ENCODE results near the gene GRIN2C.

Gene GRIN2C

GRCh38 chr17:74862108-74862901, 2.6 kb upstream of the GRIN2C start:
- Histone ChIP-seq H3K4me1 (ENCODE audit: control insufficient read depth, insufficient read depth, low read length, poor library complexity, severe bottlenecking) (no peaks in the 10 kb centered on the region), H3K36me3 (ENCODE audit: control insufficient read depth, insufficient read depth, low read length) (peaks cover 27% of the 10 kb centered on the region), H3K9me3 (ENCODE audit: control insufficient read depth, low read length) (no peaks in the 10 kb centered on the region), H3K27ac (ENCODE audit: low read depth, low read length, severe bottlenecking) (no peak overlapping the region), H3K4me3 (ENCODE audit: extremely low read depth, insufficient read depth, low read length, poor library complexity, severe bottlenecking) (no peak overlapping the region)
- 25 to 50% methylated on average over 7 to 19 of the region's 25 CpGs for WGBS, 2 experiments (ENCODE audit: insufficient coverage in 2 of 2)

- no peak overlapping the region for H3K27ac ChIP-seq (ENCODE audit: low read depth, low read length, severe bottlenecking)
- 7 to 10% methylated on average over 26 to 36 of the region's 36 CpGs for WGBS, 2 experiments (ENCODE audit: insufficient coverage in 2 of 2)
- H3K36me3 ChIP-seq (ENCODE audit: control insufficient read depth, insufficient read depth, low read length): peaks cover 26% of the 10 kb centered on the region
- H3K4me3 ChIP-seq (ENCODE audit: extremely low read depth, insufficient read depth, low read length, poor library complexity, severe bottlenecking): no peak overlapping the region
- H3K4me1 ChIP-seq (ENCODE audit: control insufficient read depth, insufficient read depth, low read length, poor library complexity, severe bottlenecking): no peaks in the 10 kb centered on the region
- no peaks in the 10 kb centered on the region for H3K9me3 ChIP-seq (ENCODE audit: control insufficient read depth, low read length)
Measured at GRCh38 chr17:74861662-74862107, 2.0 kb upstream of the GRIN2C start.

GRCh38 chr17:74860872-74861661, 1.4 kb upstream of the GRIN2C start:
- H3K36me3 ChIP-seq (ENCODE audit: control insufficient read depth, insufficient read depth, low read length): peaks cover 22% of the 10 kb centered on the region
- WGBS, 2 experiments (ENCODE audit: insufficient coverage in 2 of 2): 2% methylated on average over 50 to 80 of the region's 96 CpGs
- H3K4me1 ChIP-seq (ENCODE audit: control insufficient read depth, insufficient read depth, low read length, poor library complexity, severe bottlenecking): no peaks in the 10 kb centered on the region
- H3K27ac ChIP-seq (ENCODE audit: low read depth, low read length, severe bottlenecking): no peak overlapping the region
- peak overlapping the region; percentile 2 for H3K4me3 ChIP-seq (ENCODE audit: extremely low read depth, insufficient read depth, low read length, poor library complexity, severe bottlenecking)
- no peaks in the 10 kb centered on the region for H3K9me3 ChIP-seq (ENCODE audit: control insufficient read depth, low read length)

- WGBS, 2 experiments (ENCODE audit: insufficient coverage in 2 of 2): 8 to 9% methylated on average over 27 to 35 of the region's 44 CpGs
- Histone ChIP-seq H3K36me3 (ENCODE audit: control insufficient read depth, insufficient read depth, low read length) (peaks cover 15% of the 10 kb centered on the region), H3K4me3 (ENCODE audit: extremely low read depth, insufficient read depth, low read length, poor library complexity, severe bottlenecking) (no peak overlapping the region), H3K27ac (ENCODE audit: low read depth, low read length, severe bottlenecking) (no peak overlapping the region), H3K9me3 (ENCODE audit: control insufficient read depth, low read length) (no peaks in the 10 kb centered on the region), H3K4me1 (ENCODE audit: control insufficient read depth, insufficient read depth, low read length, poor library complexity, severe bottlenecking) (no peaks in the 10 kb centered on the region)
Measured at GRCh38 chr17:74860229-74860871, 665 bp upstream of the GRIN2C start.

GRCh38 chr17:74858672-74859458, 820 bp downstream of the GRIN2C start:
- WGBS, 2 experiments (ENCODE audit: insufficient coverage in 2 of 2): 58 to 59% methylated on average over 7 to 12 of the region's 12 CpGs
- Histone ChIP-seq H3K27ac (ENCODE audit: low read depth, low read length, severe bottlenecking) (no peak overlapping the region), H3K36me3 (ENCODE audit: control insufficient read depth, insufficient read depth, low read length) (peaks cover 7% of the 10 kb centered on the region), H3K9me3 (ENCODE audit: control insufficient read depth, low read length) (no peaks in the 10 kb centered on the region), H3K4me3 (ENCODE audit: extremely low read depth, insufficient read depth, low read length, poor library complexity, severe bottlenecking) (no peak overlapping the region), H3K4me1 (ENCODE audit: control insufficient read depth, insufficient read depth, low read length, poor library complexity, severe bottlenecking) (no peaks in the 10 kb centered on the region)

GRCh38 chr17:74857191-74857590, 2.5 kb downstream of the GRIN2C start:
- H3K4me3 ChIP-seq (ENCODE audit: extremely low read depth, insufficient read depth, low read length, poor library complexity, severe bottlenecking): no peak overlapping the region
- no peaks in the 10 kb centered on the region for H3K4me1 ChIP-seq (ENCODE audit: control insufficient read depth, insufficient read depth, low read length, poor library complexity, severe bottlenecking)
- H3K9me3 ChIP-seq (ENCODE audit: control insufficient read depth, low read length): no peaks in the 10 kb centered on the region
- H3K27ac ChIP-seq (ENCODE audit: low read depth, low read length, severe bottlenecking): no peak overlapping the region
- 80 to 81% methylated on average over 3 of the region's 4 CpGs for WGBS, 2 experiments (ENCODE audit: insufficient coverage in 2 of 2)
- H3K36me3 ChIP-seq (ENCODE audit: control insufficient read depth, insufficient read depth, low read length): no peaks in the 10 kb centered on the region

- no peaks in the 10 kb centered on the region for H3K9me3 ChIP-seq (ENCODE audit: control insufficient read depth, low read length)
- H3K27ac ChIP-seq (ENCODE audit: low read depth, low read length, severe bottlenecking): no peak overlapping the region
- WGBS, 2 experiments (ENCODE audit: insufficient coverage in 2 of 2): 79% methylated on average over 5 to 7 of the region's 7 CpGs
- H3K4me3 ChIP-seq (ENCODE audit: extremely low read depth, insufficient read depth, low read length, poor library complexity, severe bottlenecking): no peak overlapping the region
- no peaks in the 10 kb centered on the region for H3K4me1 ChIP-seq (ENCODE audit: control insufficient read depth, insufficient read depth, low read length, poor library complexity, severe bottlenecking)
- H3K36me3 ChIP-seq (ENCODE audit: control insufficient read depth, insufficient read depth, low read length): no peaks in the 10 kb centered on the region
Measured at GRCh38 chr17:74856112-74856511, 3.6 kb downstream of the GRIN2C start.

- no peaks in the 10 kb centered on the region for H3K9me3 ChIP-seq (ENCODE audit: control insufficient read depth, low read length)
- WGBS, 2 experiments (ENCODE audit: insufficient coverage in 2 of 2): 77 to 96% methylated on average over 3 to 4 of the region's 4 CpGs
- no peak overlapping the region for H3K4me3 ChIP-seq (ENCODE audit: extremely low read depth, insufficient read depth, low read length, poor library complexity, severe bottlenecking)
- H3K36me3 ChIP-seq (ENCODE audit: control insufficient read depth, insufficient read depth, low read length): no peaks in the 10 kb centered on the region
- no peak overlapping the region for H3K27ac ChIP-seq (ENCODE audit: low read depth, low read length, severe bottlenecking)
- no peaks in the 10 kb centered on the region for H3K4me1 ChIP-seq (ENCODE audit: control insufficient read depth, insufficient read depth, low read length, poor library complexity, severe bottlenecking)
Measured at GRCh38 chr17:74855323-74855722, 4.4 kb downstream of the GRIN2C start.

- no peaks in the 10 kb centered on the region for H3K36me3 ChIP-seq (ENCODE audit: control insufficient read depth, insufficient read depth, low read length)
- H3K4me3 ChIP-seq (ENCODE audit: extremely low read depth, insufficient read depth, low read length, poor library complexity, severe bottlenecking): no peak overlapping the region
- no peaks in the 10 kb centered on the region for H3K4me1 ChIP-seq (ENCODE audit: control insufficient read depth, insufficient read depth, low read length, poor library complexity, severe bottlenecking)
- 90 to 92% methylated on average over 8 to 17 of the region's 17 CpGs for WGBS, 2 experiments (ENCODE audit: insufficient coverage in 2 of 2)
- H3K27ac ChIP-seq (ENCODE audit: low read depth, low read length, severe bottlenecking): no peak overlapping the region
- no peaks in the 10 kb centered on the region for H3K9me3 ChIP-seq (ENCODE audit: control insufficient read depth, low read length)
Measured at GRCh38 chr17:74854792-74855191, 4.9 kb downstream of the GRIN2C start.

GRCh38 chr17:74853669-74854068, 6.0 kb downstream of the GRIN2C start:
- no peak overlapping the region for H3K4me3 ChIP-seq (ENCODE audit: extremely low read depth, insufficient read depth, low read length, poor library complexity, severe bottlenecking)
- H3K36me3 ChIP-seq (ENCODE audit: control insufficient read depth, insufficient read depth, low read length): no peaks in the 10 kb centered on the region
- 89 to 92% methylated on average over 7 of the region's 8 CpGs for WGBS, 2 experiments (ENCODE audit: insufficient coverage in 2 of 2)
- no peak overlapping the region for H3K27ac ChIP-seq (ENCODE audit: low read depth, low read length, severe bottlenecking)
- no peaks in the 10 kb centered on the region for H3K4me1 ChIP-seq (ENCODE audit: control insufficient read depth, insufficient read depth, low read length, poor library complexity, severe bottlenecking)
- no peaks in the 10 kb centered on the region for H3K9me3 ChIP-seq (ENCODE audit: control insufficient read depth, low read length)
